HG03159 (cell line): ENCODE measurements around the gene OSBP2.

Experiments
- ATAC-seq: cut with Tn5 transposase; IDR thresholded peaks from one replicate; pipeline ENCODE4 v1.9.1; 2021; ENCODE audit warnings: mild to moderate bottlenecking, moderate library complexity; ENCODE audit not compliant: unreplicated experiment

Gene OSBP2

GRCh38 chr22:30838111-30838510, 143.4 kb downstream of the OSBP2 start:
- ATAC-seq = no peak

DNA sequence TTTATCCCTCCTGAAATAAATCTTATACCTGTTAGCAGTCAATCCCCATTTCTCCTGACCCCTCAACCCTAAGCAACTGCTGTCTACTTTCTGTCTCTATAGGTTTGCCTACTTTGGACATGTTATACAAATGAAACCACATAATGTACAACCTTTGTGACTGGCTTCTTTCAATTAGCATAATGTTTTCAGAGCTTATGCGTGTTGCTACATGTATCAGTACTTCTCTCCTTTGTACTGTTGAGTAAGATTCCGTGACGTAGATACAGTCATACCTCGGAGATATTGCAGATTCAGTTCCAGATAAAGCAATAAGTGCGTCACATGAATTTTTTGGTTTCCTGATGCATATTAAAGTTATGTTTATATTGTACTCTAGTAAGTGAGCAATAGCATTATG, 146.6 kb downstream of the OSBP2 start:
- ATAC-seq = no peak

- ATAC-seq = no peak
Measured at GRCh38 chr22:30843245-30843644, 148.6 kb downstream of the OSBP2 start.

- no peak for ATAC-seq
Measured at GRCh38 chr22:30847583-30847982, 152.9 kb downstream of the OSBP2 start.

GRCh38 chr22:30855266-30855665, 160.6 kb downstream of the OSBP2 start:
- no peak for ATAC-seq

GRCh38 chr22:30855677-30856518, 161.2 kb downstream of the OSBP2 start:
- ATAC-seq = no peak

DNA sequence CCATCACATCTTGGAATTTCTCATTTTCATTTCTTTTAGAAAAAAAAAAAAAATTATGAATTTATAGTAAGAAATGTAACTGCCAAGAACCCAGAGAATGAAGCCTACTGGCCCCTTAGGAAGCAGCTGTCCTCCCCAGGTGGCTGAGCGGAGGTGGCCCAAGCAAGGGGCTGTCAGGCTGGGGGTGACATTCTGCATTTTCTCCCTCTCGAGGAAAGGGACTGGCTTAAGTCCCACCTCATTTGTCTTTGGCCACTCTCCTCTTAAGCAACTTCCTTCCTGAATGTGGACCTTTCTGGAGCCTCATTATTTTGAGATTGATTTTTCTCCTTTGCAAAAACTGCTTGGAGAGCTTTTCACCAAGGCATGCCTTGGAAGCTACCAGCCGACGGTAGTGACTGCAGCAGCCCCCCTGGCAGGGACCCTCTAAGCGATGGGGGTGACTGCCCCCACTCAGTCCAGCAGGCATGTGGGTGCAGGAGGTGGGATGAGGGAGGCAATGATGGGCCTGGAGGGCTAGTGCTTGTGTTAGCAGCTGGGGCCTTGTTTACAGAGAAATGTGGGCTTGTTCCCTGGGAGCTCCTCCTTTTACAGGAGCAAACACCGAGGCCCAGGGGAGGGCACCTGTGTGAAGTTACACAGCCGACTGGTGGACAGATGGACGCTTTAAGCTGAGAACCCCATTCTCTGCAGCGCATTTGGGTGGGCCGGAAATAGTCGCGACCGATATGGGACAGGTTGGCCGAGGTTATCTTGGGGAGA, 162.2 kb downstream of the OSBP2 start:
- ATAC-seq = no peak

DNA sequence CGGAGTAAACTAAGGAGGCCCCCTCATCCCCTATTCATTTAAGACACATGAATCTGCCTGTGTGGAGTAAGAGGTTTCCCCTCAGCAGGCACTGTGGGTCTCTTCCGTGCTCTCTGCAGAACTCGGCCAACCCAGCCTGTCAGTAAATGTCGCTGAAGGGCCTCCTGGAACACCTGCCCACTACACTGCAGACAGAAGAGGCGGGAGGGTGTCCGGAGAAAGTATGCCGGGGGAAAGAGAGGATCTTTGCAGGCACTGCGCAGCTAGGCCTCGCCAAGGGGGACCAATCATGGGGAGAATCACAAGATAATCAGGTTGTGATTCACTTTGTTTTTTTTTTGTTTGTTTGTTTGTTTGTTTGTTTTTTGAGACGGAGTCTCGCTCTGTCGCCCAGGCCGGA, 163.1 kb downstream of the OSBP2 start:
- ATAC-seq = no peak

DNA sequence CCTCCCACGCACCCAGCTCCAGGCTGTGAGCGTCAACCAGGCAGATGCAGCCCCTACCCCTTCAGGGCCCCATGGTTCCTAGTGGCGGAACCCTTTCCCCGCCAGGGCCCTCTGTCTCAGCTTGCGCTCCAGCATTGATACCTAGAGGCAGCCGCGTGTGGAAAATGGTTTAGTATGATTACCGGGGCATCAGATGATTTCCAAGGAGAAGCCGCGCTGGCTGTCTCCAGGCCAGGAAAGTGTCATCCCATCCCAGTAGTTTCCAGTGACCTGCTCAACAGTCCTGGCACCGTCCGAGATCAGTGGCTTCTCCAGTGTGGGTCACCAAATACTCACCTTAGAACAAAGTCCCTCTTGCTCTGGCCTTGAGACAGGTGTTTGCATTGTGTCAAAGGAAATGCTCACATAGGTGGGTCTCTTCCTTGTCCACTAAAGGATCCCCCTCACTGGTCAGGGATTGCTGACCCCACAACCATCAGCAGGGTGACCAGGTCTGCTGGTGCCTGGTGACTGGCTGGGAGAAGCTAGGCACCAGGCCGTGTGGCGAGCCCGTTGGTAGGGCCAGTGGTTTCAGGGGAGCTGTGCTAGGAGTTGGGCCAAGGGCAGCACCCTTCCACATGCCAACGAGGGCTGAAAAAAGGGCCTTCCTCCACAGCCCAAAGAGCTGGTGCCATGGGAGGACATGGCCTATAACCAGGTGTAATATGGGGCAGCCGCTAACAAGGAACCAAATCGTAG, 164.5 kb downstream of the OSBP2 start:
- no peak for ATAC-seq

DNA sequence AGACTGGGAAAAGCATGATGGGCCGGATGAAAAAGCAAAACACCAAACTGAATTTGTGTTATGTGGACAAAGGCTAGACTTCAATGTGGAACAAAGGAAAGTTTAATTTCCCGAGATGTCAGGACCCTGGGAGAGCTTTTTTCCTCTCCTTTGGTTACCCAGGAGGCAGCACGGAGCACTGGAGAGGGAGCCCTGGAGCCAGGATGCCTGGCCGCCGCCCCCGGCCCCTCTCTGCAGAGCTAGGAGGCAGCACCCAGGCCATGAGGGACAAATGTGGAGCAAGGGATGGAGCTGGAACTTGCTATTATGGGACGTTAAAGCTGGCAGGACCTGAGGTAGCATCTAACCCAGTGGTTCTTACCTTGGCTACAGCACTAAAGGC, 165.0 kb downstream of the OSBP2 start:
- no peak for ATAC-seq

GRCh38 chr22:30860176-30861105, 165.8 kb downstream of the OSBP2 start:
- ATAC-seq = no peak

- no peak for ATAC-seq
Measured at GRCh38 chr22:30861131-30861530, 166.5 kb downstream of the OSBP2 start.

DNA sequence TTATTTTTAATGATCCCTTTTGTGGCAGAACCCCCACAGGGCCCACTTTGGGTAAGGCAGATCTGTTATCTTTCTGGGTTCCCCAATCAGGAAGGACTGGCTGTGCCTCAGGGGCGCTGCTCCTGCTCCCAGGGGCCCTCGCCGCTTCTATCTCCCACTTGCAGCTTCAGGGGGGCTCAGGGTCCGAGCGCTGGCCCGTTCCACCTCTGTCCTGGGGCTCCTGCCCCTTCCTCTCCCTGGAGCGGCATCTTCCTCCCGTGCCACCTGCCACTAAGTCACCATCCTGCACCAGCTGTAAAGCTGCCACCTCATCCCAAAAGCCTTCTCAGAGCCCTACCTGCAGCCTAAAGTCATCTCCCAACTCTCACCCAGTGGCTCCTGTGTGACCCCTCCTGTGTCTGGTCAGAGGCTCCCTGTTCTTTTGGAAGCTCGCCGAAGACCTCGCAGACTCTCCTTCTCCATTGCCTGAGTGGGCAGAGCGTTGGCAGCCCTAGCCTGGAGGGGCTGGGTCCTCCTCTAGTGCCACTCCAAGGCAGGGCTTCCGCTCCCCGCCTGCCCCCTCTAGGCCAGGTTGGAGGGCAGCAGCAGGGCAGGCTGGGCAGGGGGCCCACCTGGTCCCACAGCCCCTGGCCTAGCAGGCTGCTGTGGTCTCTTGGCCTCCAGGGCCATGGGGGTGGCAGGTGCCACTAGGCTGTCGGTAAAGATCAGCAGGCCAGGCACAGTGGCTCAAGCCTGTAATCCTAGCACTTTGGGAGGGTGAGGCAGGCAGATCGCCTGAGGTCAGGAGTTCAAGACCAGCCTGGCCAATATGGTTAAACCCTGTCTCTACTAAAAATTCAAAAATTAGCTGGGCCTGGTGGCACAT, 167.2 kb downstream of the OSBP2 start:
- ATAC-seq = no peak

- no peak for ATAC-seq
Measured at GRCh38 chr22:30863081-30863833, 168.6 kb downstream of the OSBP2 start.

GRCh38 chr22:30864441-30865420, 170.1 kb downstream of the OSBP2 start:
- no peak for ATAC-seq

DNA sequence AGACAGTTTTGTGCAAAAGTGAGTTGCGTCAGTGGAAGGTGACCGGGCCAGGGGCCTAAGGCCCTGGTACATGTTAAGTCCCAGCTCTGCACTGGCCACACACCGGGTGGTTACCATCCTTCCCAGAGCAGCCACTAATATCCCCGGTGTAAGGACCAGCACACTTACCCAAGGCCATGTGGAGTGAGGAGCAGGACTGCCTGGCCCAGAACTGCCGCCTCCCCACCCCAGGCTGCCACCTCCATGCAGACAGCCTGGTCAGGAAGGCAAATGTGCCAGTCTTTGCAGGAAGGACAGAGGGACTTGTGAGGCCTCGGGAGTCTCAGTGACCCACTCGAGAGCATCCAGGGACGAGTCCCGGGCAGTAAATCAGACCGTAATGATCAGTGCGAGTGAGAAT, 171.0 kb downstream of the OSBP2 start:
- no peak for ATAC-seq

- ATAC-seq = no peak
Measured at GRCh38 chr22:30866216-30866615, 171.5 kb downstream of the OSBP2 start.

DNA sequence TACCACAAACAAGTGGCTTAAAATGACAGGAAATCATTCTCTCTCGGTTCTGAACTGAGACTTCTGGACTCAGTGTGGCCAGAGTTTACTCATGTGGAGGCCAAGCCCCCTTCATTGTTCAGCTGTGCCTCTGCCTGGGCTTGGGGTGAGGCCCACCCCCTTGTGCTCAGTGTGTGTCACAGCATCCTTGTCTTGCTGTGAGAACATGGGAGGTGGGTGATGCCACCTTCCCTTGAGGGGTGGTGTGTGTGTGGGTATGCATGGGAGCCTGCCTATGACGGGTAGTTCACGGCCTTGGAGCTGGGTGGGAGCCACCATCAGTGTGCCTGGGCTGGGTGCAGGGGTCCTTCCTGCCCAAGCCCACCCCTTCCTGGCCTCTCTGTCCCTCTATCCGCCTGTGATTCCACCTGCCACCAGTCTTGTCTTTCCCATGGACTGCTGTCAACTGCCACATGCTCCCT, 172.2 kb downstream of the OSBP2 start:
- no peak for ATAC-seq
